Subcutaneous abdominal adipose tissue (tissue), 5 donors: ENCODE measurements around the gene FLRT1.

ENCODE experiments used
- H3K27ac ChIP-seq: one replicate; pipeline ENCODE4 v1.7.0; 2013; ENCODE audit warnings: low read depth, mild to moderate bottlenecking, inconsistent platforms, low read length, moderate library complexity
- H3K27me3 ChIP-seq, 5 donors: one replicate each; pipeline ENCODE4 v1.7.0; 2013; ENCODE audit warnings: low read length in 5 of 5, inconsistent platforms in 1 of 5; ENCODE audit not compliant: control insufficient read depth in 5 of 5, insufficient read depth in 4 of 5
- H3K36me3 ChIP-seq, 5 donors: one replicate each; pipeline ENCODE4 v1.7.0; 2013; ENCODE audit warnings: low read length in 5 of 5; ENCODE audit not compliant: control insufficient read depth in 5 of 5, insufficient read depth in 5 of 5
- H3K4me1 ChIP-seq, 5 donors: one replicate each; pipeline ENCODE4 v1.7.0; 2013; ENCODE audit warnings: low read length in 5 of 5, mild to moderate bottlenecking in 3 of 5, moderate library complexity in 1 of 5; ENCODE audit not compliant: control insufficient read depth in 5 of 5, insufficient read depth in 5 of 5
- H3K4me3 ChIP-seq, 5 donors: one replicate each; pipeline ENCODE4 v1.7.0; 2013; ENCODE audit warnings: low read length in 5 of 5, low read depth in 1 of 5
- H3K9ac ChIP-seq, 5 donors: one replicate each; pipeline ENCODE4 v1.7.0; 2013; ENCODE audit warnings: low read length in 5 of 5, mild to moderate bottlenecking in 4 of 5, moderate library complexity in 3 of 5
- H3K9me3 ChIP-seq, 5 donors: one replicate each; pipeline ENCODE4 v1.7.0; 2013; ENCODE audit warnings: low read length in 5 of 5; ENCODE audit not compliant: control insufficient read depth in 5 of 5
- donor health status: healthy.
- donor health status: healthy.
- donor health status: healthy.
- donor health status: healthy.
- donor health status: healthy.

Gene FLRT1

DNA sequence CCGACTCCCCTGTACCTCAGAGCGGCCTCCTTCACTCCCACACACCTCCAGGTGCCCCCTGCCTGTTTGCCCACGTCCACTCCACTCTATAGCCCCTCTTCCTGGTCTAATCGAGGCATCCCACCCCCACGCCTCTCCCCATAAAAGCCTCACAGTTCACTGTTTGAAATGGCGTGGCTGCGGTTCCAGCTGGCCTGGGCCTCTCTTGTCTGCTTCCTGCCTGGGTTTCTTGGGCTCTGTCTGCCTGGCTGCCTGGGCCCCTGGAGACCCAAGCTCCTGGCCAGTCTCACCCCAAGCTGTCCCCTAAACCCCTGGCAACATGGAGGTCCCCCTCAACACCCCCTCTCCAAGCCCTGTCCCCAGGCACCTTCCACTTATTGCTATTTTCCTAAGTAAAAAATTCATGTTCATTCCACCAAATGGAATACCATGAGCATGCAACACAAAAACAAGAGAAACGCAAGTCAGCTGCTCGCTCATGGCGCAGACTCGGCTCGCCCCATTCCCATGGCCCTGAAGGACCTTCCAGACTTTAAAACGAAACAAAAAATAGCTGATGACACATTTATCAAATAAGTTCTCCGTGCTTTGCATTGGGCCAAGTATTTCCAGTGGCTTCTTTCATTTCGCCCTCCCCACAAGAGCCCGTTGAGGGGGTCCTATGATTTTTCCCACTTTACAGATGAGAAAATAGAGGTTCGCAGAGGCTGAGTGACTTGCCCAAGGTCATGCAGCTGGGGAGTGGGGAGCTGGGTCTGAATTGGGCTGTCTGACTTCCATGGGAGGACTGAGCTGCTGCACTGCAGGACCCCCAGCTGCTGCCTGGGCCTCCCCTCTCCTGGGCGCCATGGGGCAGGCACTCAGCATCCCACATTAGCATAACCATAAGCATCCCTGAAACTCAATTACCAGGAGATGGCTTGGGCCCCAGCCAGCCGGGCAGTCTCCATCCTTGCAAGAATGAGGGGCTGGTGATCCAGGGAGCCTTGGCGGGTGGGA lies 11.7 kb upstream of the FLRT1 start:
- H3K9me3 ChIP-seq, result no peaks in the 10 kb centered on the region
- H3K27me3 ChIP-seq, result peaks cover 2 to 8% (median 5%) of the 10 kb centered on the region in 5 donors
- H3K36me3 ChIP-seq, result no peaks in the 10 kb centered on the region
- H3K4me1 ChIP-seq, result peaks cover 0 to 16% (median 5%) of the 10 kb centered on the region in 5 donors
- H3K4me3 ChIP-seq, result no peak overlapping the region
- no peak overlapping the region for H3K27ac ChIP-seq
- no peak overlapping the region for H3K9ac ChIP-seq

DNA sequence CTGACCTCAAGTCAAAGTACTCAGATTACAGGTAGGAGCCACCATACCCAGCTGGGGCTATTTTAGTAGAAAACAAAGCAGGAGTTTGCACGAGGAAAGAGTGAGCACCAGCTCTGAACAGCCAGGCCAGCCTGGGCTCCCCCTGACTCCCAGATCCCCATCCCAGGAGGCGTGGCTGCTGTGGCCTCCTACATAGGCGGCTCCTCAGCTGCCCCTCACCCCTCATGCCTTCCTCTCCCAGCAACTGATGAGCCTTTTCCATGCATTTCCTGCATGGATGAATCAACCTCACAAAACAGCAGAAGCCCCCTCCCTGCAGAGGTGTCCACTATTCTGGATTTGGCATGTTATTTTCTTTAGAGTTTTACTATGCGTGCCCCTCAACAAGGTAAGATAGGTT lies 10.5 kb upstream of the FLRT1 start:
- H3K36me3 ChIP-seq, result no peaks in the 10 kb centered on the region
- H3K9ac ChIP-seq, result no peak overlapping the region
- no peak overlapping the region for H3K4me3 ChIP-seq
- no peaks in the 10 kb centered on the region for H3K9me3 ChIP-seq
- H3K27me3 ChIP-seq, result peaks cover 2 to 12% (median 10%) of the 10 kb centered on the region in 5 donors
- H3K4me1 ChIP-seq, result peaks cover 0 to 16% (median 5%) of the 10 kb centered on the region in 5 donors
- no peak overlapping the region for H3K27ac ChIP-seq

DNA sequence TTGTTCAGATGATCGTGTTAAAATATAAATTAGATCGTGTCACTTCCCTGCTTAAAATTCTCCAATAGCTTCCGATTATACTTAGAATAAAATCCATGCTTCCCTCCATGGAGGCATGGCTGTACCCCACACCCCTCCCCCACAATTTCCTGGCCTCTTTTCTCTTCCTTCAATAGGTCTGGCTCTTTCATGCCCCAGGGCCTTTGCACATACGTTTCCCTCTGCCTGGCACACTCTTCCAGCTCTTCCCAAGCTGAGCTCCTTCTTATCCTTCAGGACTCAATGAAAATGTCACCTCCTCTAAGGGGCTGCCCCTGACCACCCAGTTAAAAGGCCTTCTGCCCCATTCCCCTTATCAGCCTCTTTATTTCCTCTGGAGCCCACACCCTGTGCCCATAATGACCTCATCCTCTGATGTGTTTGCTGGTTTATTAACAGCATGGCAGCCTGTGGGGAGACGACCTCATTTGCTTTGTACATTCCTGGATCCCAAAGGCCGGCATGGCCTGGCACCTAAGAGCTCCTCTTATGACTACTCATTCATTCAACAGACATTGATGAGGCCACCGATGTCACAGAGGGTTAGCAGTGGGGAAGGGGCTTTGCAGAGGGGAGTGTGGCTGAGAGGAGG lies 9.0 kb upstream of the FLRT1 start:
- Histone ChIP-seq H3K27ac (no peak overlapping the region), H3K4me3 (no peak overlapping the region), H3K36me3 (no peaks in the 10 kb centered on the region), H3K4me1 (peaks cover 0 to 16% (median 5%) of the 10 kb centered on the region in 5 donors), H3K27me3 (peaks cover 2 to 13% (median 11%) of the 10 kb centered on the region in 5 donors), H3K9ac (no peak overlapping the region), H3K9me3 (no peaks in the 10 kb centered on the region)

DNA sequence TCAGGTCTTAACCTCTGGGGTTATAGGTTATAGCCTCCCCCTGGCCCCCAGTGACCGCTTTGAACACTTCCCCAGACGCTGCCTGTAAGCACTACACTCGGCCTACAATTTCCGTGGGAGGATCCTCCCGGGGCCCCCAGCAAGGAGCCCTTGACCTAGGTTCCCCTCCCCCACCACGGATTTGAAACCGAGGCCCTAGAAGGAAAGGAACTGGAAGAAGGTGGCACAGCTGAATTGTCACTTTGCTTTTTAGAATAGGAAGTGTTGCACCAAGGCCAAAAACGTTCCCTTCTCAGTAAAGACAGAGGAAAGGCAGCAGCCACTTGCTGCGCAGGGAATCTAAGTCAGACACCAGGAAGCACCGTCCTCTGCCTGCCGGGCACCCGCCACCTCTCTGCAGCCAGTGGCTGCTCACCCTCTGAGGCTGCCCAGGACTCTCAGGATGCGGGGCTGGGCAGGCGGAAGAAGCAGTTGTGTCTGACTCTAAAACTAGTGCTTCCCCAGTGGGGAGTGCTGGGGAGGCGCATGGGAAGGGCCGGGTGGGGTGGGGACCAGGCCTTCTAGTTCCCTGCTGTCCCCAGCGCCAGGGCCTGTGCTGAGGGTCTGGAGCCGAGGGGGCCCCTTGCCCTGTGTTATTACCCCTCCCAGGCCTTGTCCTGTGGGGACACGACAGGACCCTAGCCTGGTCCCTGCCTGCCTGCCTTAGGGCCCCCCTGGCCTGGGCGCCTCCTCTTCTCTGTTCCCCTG lies 7.9 kb upstream of the FLRT1 start:
- Histone ChIP-seq H3K4me1 (peaks cover 0 to 19% (median 6%) of the 10 kb centered on the region in 5 donors), H3K27me3 (peaks cover 2 to 13% (median 12%) of the 10 kb centered on the region in 5 donors), H3K27ac (no peak overlapping the region), H3K4me3 (peak overlapping the region in 2 of 5 donors; percentile 22 to 44), H3K9ac (no peak overlapping the region), H3K9me3 (no peaks in the 10 kb centered on the region), H3K36me3 (no peaks in the 10 kb centered on the region)

DNA sequence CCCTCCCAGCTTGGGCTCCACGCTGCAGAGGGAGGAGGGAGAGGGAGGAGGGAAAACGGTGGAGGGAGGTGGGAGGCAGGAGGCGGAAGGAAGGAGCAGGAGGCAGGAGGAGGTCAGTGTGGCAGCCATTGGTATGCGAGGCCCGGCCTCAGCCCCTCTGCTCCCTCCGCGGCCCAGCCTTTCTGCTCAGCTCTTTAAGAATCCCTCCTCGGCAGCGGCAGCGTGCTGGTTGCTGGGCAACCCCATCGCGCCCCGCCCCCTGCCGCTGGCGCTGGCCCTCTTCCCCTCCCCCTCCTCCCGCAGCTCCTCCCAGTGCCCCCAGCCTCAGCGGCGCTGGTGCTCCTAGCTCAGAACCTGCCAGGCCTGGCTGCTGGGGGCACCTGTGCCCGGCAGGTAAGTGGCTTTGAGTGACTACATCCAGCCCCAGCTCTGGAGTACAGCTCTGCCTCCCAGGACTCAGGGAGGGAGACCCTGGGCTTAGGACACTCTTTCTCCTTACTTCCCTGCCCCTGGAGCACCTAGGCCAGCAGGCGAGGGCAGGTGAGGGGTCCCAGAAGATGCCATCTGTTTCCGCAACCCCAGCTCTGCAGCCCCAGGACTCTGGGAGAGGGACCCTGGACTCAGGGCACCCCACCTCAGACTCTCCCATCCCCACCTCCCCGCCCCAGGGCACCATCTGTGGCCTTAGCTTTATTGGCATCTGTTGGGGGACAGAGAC lies 7.2 kb upstream of the FLRT1 start:
- H3K4me3 ChIP-seq, result peak overlapping the region in 2 of 5 donors; percentile 22 to 44
- no peak overlapping the region for H3K9ac ChIP-seq
- peaks cover 2 to 15% (median 12%) of the 10 kb centered on the region in 5 donors for H3K27me3 ChIP-seq
- peaks cover 0 to 22% (median 10%) of the 10 kb centered on the region in 5 donors for H3K4me1 ChIP-seq
- no peak overlapping the region for H3K27ac ChIP-seq
- no peaks in the 10 kb centered on the region for H3K9me3 ChIP-seq
- H3K36me3 ChIP-seq, result no peaks in the 10 kb centered on the region

DNA sequence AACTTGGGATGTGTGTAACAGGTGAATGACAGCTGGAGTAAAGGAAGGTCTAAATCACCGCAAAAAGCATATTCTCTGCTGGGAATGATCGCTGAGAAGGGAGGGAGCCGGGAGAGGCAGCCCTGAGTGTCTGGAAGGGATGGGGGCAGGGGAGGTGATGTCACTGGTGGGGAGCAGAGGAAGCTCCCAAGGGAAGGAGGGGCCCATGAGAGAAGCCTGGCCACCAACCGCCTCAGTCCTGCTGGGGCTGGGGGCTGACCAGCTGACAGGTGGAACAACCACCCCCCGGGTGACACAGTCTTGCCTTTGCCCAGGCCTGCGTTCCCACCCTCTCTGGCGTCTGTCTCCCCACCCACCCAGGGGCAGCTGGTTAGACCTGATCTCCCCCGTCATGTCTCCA lies 6.0 kb upstream of the FLRT1 start:
- H3K27me3 ChIP-seq, result peaks cover 5 to 23% (median 17%) of the 10 kb centered on the region in 5 donors
- no peak overlapping the region for H3K27ac ChIP-seq
- H3K36me3 ChIP-seq, result no peaks in the 10 kb centered on the region
- H3K9ac ChIP-seq, result no peak overlapping the region
- no peak overlapping the region for H3K4me3 ChIP-seq
- H3K9me3 ChIP-seq, result no peaks in the 10 kb centered on the region
- peaks cover 0 to 22% (median 10%) of the 10 kb centered on the region in 5 donors for H3K4me1 ChIP-seq

DNA sequence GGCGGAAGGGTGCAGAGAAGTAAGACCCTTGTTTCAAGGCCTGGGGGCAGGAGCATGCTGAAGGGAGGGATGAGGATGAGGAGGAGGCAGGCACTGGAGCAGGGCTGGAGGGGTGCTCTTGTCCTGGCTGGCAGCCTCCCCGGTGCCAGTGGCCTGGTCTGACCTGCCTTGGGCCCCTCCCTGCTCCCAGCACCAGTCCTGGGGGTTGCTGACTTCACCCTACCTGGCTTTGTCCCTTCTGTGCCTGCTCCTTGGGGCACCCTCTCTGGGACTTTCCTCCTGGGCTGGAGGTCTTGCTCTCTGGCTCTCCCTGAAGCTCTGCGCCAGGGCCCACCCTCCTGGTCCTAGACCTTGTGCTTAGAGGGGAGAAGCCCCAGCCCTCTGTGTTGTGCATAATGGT lies 4.7 kb upstream of the FLRT1 start:
- no peak overlapping the region for H3K27ac ChIP-seq
- no peak overlapping the region for H3K9ac ChIP-seq
- peaks cover 10 to 29% (median 21%) of the 10 kb centered on the region in 5 donors for H3K27me3 ChIP-seq
- H3K9me3 ChIP-seq, result no peaks in the 10 kb centered on the region
- peaks cover 0 to 28% (median 14%) of the 10 kb centered on the region in 5 donors for H3K4me1 ChIP-seq
- H3K4me3 ChIP-seq, result no peak overlapping the region
- H3K36me3 ChIP-seq, result no peaks in the 10 kb centered on the region

DNA sequence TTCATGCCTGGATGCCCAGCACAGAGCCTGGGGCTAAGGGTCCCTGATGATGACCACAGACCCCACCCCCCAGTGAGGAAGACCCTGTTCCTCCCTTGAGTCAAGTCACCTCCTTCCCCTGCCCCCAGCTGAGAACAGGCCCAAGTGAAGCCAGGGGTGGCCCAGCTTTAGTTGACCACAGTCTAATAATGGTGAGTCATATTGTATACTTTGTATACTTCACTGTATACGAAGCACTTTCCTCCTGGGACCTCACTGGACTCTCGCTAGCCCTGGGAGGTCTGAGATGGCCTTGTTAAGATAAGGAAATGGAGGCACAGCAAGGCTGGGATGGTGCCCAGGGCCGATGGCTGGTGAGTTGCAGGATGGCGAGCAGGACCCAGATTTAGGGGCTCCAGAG lies 3.7 kb upstream of the FLRT1 start:
- Histone ChIP-seq H3K36me3 (no peaks in the 10 kb centered on the region), H3K9ac (no peak overlapping the region), H3K4me1 (peaks cover 0 to 39% (median 23%) of the 10 kb centered on the region in 5 donors), H3K27me3 (peaks cover 10 to 36% (median 28%) of the 10 kb centered on the region in 5 donors), H3K27ac (no peak overlapping the region), H3K4me3 (no peak overlapping the region), H3K9me3 (no peaks in the 10 kb centered on the region)

DNA sequence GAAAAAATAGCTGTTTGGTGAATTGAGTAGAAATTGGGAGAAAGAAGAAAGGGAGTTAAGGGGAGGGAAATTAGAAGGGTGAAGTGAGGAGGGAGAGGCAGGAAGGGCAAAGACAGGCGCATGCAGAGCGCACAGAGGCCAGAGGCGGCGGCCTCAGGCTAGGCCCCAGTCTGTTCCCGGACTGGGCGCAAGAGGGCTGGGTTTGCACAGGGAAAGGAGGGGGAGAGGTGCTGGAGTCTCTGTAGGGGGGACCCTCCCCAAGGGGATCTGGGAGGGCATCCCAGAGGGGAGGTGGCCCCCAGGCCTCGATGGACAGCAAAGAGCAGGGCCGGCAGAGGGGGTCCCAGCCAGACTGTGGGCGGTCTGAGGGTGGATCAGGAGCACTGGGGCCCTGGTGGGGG lies 1.3 kb upstream of the FLRT1 start:
- peaks cover 10 to 40% (median 25%) of the 10 kb centered on the region in 5 donors for H3K27me3 ChIP-seq
- H3K4me1 ChIP-seq, result peaks cover 0 to 24% (median 16%) of the 10 kb centered on the region in 5 donors
- H3K9ac ChIP-seq, result no peak overlapping the region
- H3K9me3 ChIP-seq, result no peaks in the 10 kb centered on the region
- no peak overlapping the region for H3K27ac ChIP-seq
- no peak overlapping the region for H3K4me3 ChIP-seq
- no peaks in the 10 kb centered on the region for H3K36me3 ChIP-seq
